Stimulated activated CD4-positive, alpha-beta T cell treated with anti-CD3 and anti-CD28 coated beads, Interleukin-15, amount 100 ng/mL, for 24 hours (primary cell): ENCODE measurements around the gene LRRC27.

Experiments used
- DNase-seq: peaks from one replicate; pipeline ENCODE4 v3.0.0-alpha.2; 2020

Gene LRRC27

DNA sequence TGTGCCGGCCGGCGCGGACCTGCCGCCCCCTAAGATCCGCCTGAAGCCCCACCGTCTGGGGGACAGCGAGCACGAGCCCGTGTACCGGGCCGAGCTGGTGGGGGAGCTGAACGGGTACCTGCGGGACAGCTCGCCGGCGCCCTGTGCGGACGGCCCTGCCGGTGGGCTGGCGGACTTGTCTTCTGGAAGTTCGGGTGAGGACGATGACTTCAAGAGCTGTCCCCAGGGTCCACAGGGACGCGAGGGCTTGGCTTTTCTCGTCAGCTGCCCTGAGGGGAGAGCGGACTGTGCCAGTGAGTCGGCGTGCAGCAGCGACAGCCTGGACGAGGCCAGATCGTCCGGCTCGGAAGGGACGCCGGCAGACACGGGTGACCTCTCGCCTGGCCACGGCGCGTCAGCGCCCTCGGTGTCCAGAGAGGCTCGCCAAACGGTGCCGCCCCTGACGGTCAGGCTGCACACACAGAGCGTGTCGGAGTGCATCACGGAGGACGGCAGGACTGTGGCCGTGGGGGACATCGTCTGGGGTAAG lies 73.5 kb downstream of the LRRC27 start:
- DNase-seq = no peak

- DNase-seq = no peak
Measured at GRCh38 chr10:132406181-132406580, 74.2 kb downstream of the LRRC27 start.

DNA sequence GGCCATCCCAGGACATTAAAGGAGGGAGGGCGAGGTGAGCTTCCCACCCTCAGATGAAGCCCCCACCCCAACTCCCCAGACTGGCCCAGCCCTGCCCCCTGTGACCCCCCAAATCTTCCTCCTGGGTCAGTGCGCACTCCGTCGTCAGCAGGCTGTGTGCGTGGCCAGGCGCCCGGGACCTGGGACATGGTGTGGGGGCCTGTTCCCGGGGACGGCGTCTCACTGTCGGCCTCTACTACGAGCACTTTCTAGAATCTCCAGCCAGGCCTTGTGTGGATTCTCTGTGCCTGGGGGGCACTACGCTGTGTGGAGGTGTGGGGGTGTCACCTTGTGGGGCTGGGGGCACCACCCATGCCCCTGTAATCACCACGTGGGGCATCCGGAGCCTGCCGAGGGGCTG lies 74.8 kb downstream of the LRRC27 start:
- no peak for DNase-seq

DNA sequence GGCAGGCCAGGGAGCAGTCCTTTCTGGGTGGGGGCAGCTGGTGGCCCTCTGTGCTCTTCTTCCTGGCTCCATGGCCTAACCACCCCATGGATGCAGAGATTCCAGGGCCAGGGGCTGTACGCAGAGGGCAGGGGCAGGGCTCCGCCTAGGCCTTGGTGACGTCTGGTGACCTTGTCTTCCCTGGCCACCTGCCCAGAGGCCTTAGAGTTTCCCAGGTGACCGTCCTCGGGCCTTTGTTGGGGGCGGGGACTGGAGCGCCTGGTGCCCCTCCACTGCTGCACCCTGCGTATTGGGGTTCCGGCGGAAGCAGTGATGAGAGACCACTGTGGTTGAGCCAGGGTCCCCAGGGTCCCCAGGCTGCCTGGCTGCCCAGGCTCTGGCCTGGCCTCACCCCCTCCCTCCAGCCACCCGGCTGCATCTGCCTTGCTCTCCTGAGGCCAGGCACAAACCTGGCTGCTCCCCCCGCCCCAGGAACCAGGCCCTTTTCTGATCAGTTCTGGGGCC lies 75.3 kb downstream of the LRRC27 start:
- no peak for DNase-seq

DNA sequence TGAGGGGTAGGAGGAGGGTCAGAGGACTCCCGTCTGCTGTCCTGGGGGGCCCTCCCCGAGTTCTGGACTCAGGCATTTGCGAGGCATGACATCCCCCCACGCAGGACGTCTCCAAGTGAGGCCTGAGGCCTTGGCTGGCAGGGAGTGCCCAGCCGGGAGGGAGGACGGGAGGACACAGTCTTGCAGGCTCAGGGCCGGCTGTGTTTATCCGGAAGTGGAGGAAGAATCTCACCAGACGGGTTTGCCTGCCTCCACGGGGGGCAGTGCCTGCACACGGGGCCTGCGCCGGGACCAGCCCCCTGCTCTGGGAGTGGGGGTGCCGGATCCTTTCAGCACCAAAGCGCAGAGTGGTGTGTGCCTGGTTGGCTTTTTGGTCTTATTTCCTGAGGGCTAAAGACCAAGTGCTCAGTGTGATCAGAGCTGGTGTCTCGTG lies 75.9 kb downstream of the LRRC27 start:
- DNase-seq = no peak

- no peak for DNase-seq
Measured at GRCh38 chr10:132408367-132408781, 76.4 kb downstream of the LRRC27 start.

GRCh38 chr10:132408823-132409666 lies 77.1 kb downstream of the LRRC27 start:
- DNase-seq = no peak

DNA sequence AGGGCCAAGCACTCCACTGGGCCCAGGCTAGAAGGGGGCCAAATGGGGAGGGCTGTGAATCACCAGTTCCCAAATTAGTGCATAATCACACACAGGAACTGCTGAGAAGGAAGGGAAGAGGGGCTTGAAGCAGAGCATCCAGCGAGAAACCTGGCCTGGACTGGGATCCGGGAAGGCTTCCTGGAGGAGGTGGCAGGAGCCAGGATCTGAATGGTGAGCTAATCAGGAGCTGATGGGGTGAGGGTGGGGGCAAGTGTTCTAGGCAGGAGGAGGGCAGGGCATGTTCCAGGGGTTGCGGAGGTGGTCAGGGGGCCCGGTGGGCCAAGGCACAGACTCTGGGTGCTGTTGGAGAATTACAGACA lies 77.7 kb downstream of the LRRC27 start:
- DNase-seq = no peak

DNA sequence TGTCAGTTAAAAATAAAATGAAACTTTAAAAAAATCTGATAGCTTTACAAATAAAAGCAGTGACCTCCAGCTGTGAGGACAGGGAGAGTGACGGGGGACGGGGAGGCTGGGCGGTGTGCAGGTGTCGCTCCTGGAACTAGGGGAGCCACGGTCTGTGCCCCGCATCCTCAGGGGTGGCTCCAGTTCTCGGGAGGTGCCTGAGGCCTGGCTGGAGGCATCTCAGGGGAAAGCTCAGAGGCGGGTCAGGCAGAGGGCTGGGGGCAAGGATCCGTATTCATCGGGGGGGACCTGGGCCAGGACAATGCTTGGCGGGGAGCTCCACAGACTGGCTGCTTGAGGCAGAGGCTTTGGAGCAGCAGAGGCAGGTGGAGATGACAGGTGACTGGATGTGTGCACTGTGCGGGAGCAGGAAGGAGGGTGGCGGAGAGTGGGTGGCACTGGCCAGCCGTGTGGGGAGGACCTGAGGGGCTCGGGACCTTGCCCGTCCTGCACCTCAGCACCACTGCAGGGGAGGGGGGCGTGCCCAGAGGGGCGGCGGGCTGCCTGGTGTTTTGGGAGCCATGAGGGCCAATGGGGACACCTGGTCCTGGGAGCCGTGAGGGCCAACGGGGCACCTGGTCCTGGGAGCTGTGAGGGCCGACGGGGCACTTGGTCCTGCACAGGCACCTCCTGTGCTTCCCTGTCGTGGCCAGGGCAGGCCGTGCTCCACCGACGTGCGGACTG lies 78.2 kb downstream of the LRRC27 start:
- no peak for DNase-seq

DNA sequence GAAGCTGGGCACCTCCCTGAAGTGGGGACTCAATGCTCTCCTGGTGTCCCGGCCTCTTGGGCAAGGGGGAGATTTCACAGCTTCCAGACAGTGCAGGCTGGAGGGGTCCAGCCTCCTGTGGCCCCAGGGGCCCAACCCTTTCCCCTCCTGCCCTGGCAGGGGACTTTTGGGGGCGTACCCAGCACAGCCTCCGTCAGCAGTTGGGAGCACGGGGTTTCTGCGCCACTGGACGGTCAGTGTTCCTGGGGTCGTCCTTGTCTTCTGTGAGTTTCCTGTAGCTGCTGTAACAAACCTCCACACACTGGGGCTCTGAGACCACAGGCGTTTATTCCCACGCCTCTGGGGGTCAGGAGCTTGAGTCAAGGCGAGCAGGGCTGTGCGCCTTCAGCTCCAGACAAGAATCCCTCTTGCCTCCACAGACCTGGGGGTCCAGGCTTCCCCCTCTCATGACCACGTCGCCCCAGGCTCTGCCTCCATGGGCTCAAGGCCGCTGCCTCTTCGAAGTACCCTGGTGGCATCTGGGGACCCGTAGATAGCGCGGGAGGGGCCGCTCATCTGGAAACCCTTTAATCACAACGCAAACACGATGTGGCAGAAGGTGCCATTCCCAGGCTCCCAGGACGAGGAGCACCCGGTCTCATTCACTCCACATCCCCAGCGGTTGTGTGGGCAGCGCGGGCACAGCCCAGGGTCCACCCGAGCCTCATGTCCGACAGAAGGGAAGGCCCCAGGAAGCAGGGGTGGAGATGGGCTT lies 79.0 kb downstream of the LRRC27 start:
- no peak for DNase-seq

DNA sequence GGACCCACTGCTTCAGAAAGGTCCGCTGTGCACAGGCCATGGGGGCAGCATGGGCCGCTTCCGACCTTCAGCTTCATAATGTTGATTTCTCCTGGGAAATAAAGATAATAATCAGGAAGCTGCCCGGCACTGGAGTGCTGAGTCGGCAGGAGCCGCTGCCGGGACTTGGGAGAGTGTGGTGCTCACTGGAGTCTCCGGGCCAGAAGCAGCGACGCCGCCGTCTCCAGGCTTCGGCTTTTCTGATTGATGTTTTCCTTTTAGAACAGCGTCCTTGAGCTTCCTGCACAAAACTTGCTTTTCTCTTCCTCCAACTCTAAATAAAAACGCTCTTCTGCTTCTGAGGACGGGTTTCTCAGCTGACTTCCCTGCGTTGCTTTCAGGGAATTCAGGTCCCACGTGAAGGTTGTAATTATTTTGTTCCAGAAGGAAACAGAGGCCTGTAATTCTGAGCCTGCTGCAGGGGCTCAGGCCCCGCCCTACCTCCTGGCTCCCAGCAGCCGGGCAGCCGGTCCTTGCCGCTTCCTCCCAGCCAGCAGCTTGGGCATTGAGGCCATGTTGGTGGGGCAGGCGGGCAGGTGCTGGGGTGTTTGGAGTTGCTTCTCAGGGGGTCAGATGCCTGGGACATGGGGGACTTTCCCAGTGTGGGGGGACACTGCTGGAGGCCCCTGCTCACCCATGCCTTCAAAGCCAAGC lies 79.7 kb downstream of the LRRC27 start:
- DNase-seq = no peak

DNA sequence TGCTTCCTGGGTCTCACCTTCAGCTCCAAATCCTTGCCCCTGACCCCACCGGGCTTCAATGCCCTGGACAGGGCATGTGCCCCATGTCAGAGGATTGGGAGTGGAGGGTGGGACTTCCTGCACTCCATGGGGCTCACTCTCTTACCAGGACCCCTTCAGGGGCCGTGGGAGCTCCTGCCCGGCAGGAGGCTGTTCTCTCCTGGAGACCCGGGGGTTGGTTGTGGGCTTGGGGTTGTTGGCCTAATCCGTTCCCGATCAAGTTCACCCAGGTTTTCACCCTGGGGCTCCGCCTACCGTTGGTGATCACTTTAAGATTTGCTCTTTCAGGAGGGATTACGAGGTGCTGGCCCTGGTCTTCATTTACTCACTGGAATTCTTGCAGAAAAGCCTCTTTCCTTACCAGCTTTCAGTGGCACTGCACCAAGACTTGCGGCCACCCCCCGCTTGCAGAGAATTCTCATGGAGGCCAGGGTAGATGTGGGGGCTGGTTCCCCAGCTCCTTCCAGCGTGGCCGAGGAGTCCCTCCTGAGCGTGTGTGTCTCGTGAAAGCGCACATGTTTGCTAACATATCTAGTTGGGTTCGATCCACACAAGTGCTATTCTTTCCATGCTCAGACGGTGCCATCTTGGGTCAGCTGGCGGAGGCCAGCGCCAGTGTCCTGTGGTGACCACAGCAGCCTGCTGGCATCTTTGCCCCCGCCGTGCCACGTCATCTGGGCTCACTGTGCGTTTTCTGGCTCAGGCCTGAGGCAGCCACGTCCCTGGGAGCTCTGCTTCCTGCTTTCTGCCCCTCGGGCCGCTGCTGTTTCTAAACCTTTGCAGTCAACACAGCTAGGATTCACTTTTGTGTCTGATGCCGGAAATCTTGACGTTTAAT lies 80.6 kb downstream of the LRRC27 start:
- DNase-seq = no peak

DNA sequence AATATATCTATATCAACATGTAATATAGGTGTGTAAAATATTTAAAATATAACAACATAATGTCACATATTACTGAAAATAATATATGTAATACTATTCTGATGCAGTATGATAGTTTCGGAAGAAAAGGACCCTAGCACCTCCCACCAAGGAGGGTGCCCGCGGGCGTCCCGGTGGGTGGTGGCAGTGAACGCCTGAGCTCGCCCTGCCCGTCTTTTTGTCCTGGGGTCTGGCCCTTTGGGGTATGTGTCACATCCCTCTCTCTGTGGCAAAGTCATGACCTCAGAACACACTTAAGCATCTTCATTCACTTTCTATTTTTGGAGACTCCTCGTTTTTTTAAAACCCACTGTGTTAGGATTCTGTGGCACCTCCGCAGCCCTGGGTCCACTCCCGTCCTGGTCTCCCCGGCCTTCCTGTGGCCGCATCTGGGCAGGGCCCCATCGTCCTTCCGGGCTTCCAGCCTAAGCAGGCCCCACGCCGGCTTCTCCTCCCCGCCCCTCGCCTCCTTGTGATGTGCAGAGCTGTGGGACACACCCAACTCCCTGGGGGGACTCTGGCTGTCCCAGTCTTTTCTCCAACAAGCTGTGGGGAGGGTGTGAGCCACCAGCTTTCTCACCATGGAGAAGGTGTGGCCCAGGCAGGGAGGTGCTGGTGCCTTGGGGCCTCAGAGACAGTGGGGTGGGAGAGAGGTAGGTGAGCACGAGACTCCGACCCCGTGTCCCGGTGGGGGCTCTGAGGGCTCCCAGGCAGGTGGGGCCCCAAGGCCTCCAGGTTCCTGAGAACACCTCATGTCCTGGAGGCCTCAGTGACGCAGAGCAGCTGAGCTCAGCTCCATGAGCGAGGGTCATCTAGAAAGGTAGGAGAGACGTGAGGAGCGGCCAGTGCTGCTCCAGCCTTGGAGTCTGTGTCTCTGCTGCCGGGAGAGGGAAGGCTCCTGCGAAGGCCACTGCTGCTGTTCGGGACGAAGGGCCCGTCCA lies 81.5 kb downstream of the LRRC27 start:
- DNase-seq = no peak

DNA sequence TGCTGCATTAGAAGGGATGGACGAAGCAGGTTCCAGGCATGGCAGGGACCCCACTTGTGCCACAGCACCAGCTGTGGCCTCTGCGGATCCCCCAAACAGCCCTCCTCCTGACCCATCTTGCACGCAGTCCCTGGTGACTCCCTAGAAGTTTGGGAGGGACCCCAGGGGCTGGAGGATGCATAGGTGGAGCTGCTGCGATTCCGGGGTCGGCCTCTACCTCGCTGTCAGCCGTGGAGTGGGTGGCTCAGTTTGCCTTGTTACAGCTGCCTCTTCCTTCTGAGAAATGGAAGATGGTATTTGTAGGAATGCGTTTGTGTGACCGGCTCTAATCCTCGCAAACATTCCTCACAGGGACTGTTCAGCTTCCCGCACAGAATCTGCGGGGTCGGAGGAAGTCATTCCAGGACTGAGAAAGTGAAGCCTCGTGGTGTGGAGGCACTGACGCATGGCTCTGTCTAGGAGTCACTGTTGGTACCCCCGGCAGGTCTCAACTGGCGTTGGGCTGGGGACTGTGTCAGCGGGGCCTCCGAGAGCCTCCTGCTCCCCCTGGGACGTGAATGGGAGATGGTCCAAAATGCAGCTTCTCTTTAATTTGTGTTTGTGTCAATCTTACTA lies 82.5 kb downstream of the LRRC27 start:
- DNase-seq = no peak

- DNase-seq = no peak
Measured at GRCh38 chr10:132415255-132415654, 83.3 kb downstream of the LRRC27 start.

GRCh38 chr10:132415956-132416355 lies 84.0 kb downstream of the LRRC27 start:
- no peak for DNase-seq

GRCh38 chr10:132416566-132417256 lies 84.7 kb downstream of the LRRC27 start:
- DNase-seq = no peak

- no peak for DNase-seq
Measured at GRCh38 chr10:132417257-132417910, 85.4 kb downstream of the LRRC27 start.
